G401.6 (cell line): ENCODE measurements around the gene TMIGD2.
A peak's percentile ranks its signal among the peaks of the same experiment; 100 is the strongest.

ENCODE experiments used
- FAIRE-seq: peaks from 2 replicates; lab custom pipeline; 2012; peaks lifted over from hg19 to GRCh38; lab: Jason Lieb, UNC

Gene TMIGD2

GRCh38 chr19:4326837-4327251 lies 24.7 kb upstream of the TMIGD2 start:
- FAIRE-seq, result no peak

GRCh38 chr19:4326215-4326836 lies 24.1 kb upstream of the TMIGD2 start:
- FAIRE-seq, result no peak

GRCh38 chr19:4324228-4324627 lies 22.0 kb upstream of the TMIGD2 start:
- FAIRE-seq, result no peak

- no peak for FAIRE-seq
Measured at GRCh38 chr19:4323692-4324091, 21.5 kb upstream of the TMIGD2 start.

- no peak for FAIRE-seq
Measured at GRCh38 chr19:4322942-4323665, 20.9 kb upstream of the TMIGD2 start.

GRCh38 chr19:4320419-4320818 lies 18.2 kb upstream of the TMIGD2 start:
- FAIRE-seq, result no peak

- FAIRE-seq, result no peak
Measured at GRCh38 chr19:4319067-4319718, 17.0 kb upstream of the TMIGD2 start.

- no peak for FAIRE-seq
Measured at GRCh38 chr19:4318460-4318859, 16.3 kb upstream of the TMIGD2 start.

- no peak for FAIRE-seq
Measured at GRCh38 chr19:4316956-4317355, 14.8 kb upstream of the TMIGD2 start.

GRCh38 chr19:4313847-4314490 lies 11.8 kb upstream of the TMIGD2 start:
- no peak for FAIRE-seq

GRCh38 chr19:4310247-4311121 lies 8.3 kb upstream of the TMIGD2 start:
- FAIRE-seq, result no peak

- no peak for FAIRE-seq
Measured at GRCh38 chr19:4305659-4306058, 3.5 kb upstream of the TMIGD2 start.

GRCh38 chr19:4305257-4305612 lies 3.0 kb upstream of the TMIGD2 start:
- no peak for FAIRE-seq

- no peak for FAIRE-seq
Measured at GRCh38 chr19:4304538-4305256, 2.5 kb upstream of the TMIGD2 start, which contains the start of gene FSD1. Gene FSD1 (plus strand): TSS chr19:4304598. CDS start chr19:4304747, 149 bp downstream.

- no peak for FAIRE-seq
Measured at GRCh38 chr19:4303819-4304537, 1.8 kb upstream of the TMIGD2 start.

- peak; percentile 11 for FAIRE-seq
Measured at GRCh38 chr19:4301590-4302242, 473 bp downstream of the TMIGD2 start.

- no peak for FAIRE-seq
Measured at GRCh38 chr19:4300589-4300988, 1.6 kb downstream of the TMIGD2 start.

GRCh38 chr19:4298810-4299550 lies 3.2 kb downstream of the TMIGD2 start:
- no peak for FAIRE-seq
